Stimulated activated CD4-positive, alpha-beta T cell treated with anti-CD3 and anti-CD28 coated beads, Interleukin-1b, Interleukin-23, amount 100 ng/mL, for 1 hour (primary cell): ENCODE results near the gene CDCA7.
A peak's percentile ranks its signal among the peaks of the same experiment; 100 is the strongest.
"Not testable (repeated sequence)": the region's sequence is repeated elsewhere in the genome, so short reads cannot be mapped to it uniquely, and the experiment has no call there.

Source experiments
- DNase-seq, 2 donors: peaks; one replicate each; pipeline ENCODE4 v3.0.0-alpha.2; 2020; ENCODE audit warnings: low read depth in 2 of 2

Gene CDCA7

GRCh38 chr2:173354582-173355131, at the start of gene CDCA7:
Gene CDCA7 (plus strand): TSS chr2:173354872. CDS start chr2:173354964, 92 bp downstream.
- peak in 1 of 2 donors; percentile 26 for DNase-seq

- no peak for DNase-seq
Measured at GRCh38 chr2:173305303-173305702, 49.4 kb upstream of the CDCA7 start.

- no peak for DNase-seq
Measured at GRCh38 chr2:173307293-173307692, 47.4 kb upstream of the CDCA7 start.

GRCh38 chr2:173309370-173309769, 45.3 kb upstream of the CDCA7 start:
- DNase-seq = not testable (repeated sequence)

- DNase-seq = no peak
Measured at GRCh38 chr2:173311844-173312606, 42.6 kb upstream of the CDCA7 start.

GRCh38 chr2:173323371-173323770, 31.3 kb upstream of the CDCA7 start:
- DNase-seq = no peak

- no peak for DNase-seq
Measured at GRCh38 chr2:173326806-173327205, 27.9 kb upstream of the CDCA7 start.

- DNase-seq = no peak
Measured at GRCh38 chr2:173327421-173327820, 27.3 kb upstream of the CDCA7 start.

- DNase-seq = not testable (repeated sequence)
Measured at GRCh38 chr2:173333003-173333402, 21.7 kb upstream of the CDCA7 start.

- no peak for DNase-seq
Measured at GRCh38 chr2:173339807-173340206, 14.9 kb upstream of the CDCA7 start.

GRCh38 chr2:173343921-173344320, 10.8 kb upstream of the CDCA7 start:
- DNase-seq = no peak

GRCh38 chr2:173346035-173346434, 8.6 kb upstream of the CDCA7 start:
- no peak for DNase-seq

GRCh38 chr2:173347305-173348168, 7.1 kb upstream of the CDCA7 start:
- no peak for DNase-seq

- DNase-seq = no peak
Measured at GRCh38 chr2:173349287-173349686, 5.4 kb upstream of the CDCA7 start.

- DNase-seq = no peak
Measured at GRCh38 chr2:173350383-173350782, 4.3 kb upstream of the CDCA7 start.

GRCh38 chr2:173351879-173352278, 2.8 kb upstream of the CDCA7 start:
- no peak for DNase-seq

GRCh38 chr2:173353556-173353955, 1.1 kb upstream of the CDCA7 start:
- no peak for DNase-seq

GRCh38 chr2:173354073-173354581, 545 bp upstream of the CDCA7 start:
- no peak for DNase-seq

GRCh38 chr2:173355132-173355865, 627 bp downstream of the CDCA7 start:
- no peak for DNase-seq

GRCh38 chr2:173355866-173356508, 1.3 kb downstream of the CDCA7 start:
- no peak for DNase-seq

GRCh38 chr2:173357346-173357745, 2.7 kb downstream of the CDCA7 start:
- DNase-seq = no peak
